Activated CD8-positive, alpha-beta memory T cell treated with anti-CD3 and anti-CD28 coated beads for 48 hours (primary cell): ENCODE data around the gene ZNRF1.
A peak's percentile ranks its signal among the peaks of the same experiment; 100 is the strongest.
"Not testable (repeated sequence)": the region's sequence is repeated elsewhere in the genome, so short reads cannot be mapped to it uniquely, and the experiment has no call there.

Experiments
- DNase-seq, 3 experiments: peaks; one replicate each; pipeline ENCODE4 v3.0.0-alpha.2; 2020; ENCODE audit warnings: low read depth in 2 of 3, low spot score in 2 of 3

The ZNRF1 gene

DNA sequence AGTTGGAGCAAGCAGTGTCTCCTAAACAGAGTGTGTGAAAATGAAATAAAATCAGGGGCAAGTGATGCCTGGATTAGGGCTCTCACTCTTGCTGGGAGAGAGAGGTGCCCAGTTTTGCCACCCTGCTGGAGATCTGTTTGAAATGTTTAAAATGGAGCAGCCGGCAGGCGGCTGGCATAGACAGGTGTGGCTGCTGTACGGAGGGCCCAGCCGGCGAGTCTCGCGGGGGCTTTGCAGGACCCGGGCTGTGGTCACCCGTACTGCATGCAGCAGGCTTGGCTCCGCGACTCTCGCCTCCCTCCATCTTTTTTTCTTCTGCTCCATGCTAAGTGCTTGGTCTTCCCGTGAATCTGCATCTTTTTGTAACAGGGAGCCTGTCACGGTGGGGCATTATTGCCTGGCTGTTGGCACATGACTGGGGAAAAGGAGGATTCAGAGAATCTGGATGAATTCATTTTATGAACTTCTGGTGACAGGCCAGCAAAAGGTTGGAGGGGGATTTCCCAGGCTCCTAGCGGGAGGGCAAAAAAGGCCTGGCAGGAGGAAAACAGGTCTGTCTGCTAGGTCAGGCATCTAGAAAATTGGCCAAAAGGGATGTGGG, 1.8 kb downstream of the ZNRF1 start:
- no peak for DNase-seq

DNA sequence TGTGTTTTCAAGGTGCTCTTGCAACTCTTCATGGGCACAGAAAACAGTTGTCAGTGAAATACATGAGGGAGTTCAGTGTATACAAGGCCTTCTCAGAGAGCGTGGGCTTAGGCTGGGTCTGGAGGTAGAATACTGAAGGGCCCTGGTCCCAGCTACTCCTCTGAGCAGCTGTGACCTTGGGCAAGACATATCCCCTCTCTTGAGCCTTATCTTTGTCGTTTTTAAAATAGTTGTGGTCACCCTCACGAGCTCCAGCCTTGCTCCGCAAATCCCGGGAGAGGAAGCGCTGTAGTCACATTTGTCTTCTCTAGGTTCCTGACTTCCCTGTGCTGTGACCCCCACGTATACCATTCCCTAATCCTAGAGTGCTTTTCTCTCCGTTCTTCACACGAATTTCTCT, 3.6 kb downstream of the ZNRF1 start:
- DNase-seq = no peak

- no peak for DNase-seq
Measured at GRCh38 chr16:75003931-75004330, 5.1 kb downstream of the ZNRF1 start.

- DNase-seq = no peak
Measured at GRCh38 chr16:75004460-75004859, 5.6 kb downstream of the ZNRF1 start.

- DNase-seq = no peak
Measured at GRCh38 chr16:75005697-75006096, 6.9 kb downstream of the ZNRF1 start.

DNA sequence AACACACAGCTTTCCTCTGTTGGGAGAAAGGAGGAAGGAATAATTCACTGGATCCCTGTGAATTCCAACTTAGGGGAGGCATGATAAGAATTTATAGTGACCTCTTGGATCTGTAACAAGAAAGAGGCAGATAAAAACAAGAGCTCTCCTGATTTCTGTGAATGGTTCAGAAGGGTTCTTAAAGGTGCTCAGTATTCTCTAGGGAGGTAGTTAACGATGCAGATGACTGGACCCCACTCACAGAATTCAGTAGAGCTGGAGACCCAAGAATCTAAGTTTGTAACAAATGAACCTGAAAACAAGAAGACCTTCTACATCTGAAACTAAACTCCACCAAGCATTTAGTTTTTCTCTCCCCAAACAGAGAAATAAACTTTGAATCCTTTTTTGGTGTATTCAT, 8.6 kb downstream of the ZNRF1 start:
- DNase-seq = no peak

- DNase-seq = no peak
Measured at GRCh38 chr16:75010427-75010826, 11.6 kb downstream of the ZNRF1 start.

DNA sequence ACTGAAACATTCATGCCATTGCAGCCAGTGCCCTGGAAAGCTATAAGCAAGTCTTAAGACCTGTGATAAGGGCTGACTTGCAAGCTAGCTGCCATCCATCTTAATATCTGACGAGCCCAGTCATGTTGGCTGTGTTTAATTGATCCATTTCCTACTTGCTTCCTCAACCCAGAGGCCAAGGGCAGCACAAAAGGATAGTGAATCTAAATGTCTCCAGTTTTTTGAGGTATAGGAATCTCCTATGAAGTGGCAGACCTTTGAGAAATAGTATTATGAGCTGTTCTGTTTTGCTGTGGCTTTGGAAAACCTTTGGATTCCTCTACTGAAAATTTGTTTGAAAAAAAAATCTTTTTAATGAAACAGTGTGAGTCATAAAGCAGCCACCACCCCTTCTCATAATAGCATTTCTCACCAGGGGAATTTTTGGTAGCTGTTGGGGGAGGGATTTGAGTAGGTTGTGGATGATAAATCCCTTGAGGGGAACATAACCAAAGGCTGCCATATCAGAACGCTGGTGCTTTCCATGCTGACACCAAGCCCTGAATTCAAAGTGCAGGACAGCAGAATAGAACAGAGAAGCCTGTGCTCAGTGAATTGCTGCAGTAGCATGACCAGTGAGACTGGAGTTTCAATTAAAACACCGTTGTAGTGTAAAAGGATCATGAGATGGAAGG, 12.9 kb downstream of the ZNRF1 start:
- DNase-seq = peak in 1 of 3 experiments; percentile 33

GRCh38 chr16:75012380-75013081, 13.7 kb downstream of the ZNRF1 start:
- DNase-seq = no peak

DNA sequence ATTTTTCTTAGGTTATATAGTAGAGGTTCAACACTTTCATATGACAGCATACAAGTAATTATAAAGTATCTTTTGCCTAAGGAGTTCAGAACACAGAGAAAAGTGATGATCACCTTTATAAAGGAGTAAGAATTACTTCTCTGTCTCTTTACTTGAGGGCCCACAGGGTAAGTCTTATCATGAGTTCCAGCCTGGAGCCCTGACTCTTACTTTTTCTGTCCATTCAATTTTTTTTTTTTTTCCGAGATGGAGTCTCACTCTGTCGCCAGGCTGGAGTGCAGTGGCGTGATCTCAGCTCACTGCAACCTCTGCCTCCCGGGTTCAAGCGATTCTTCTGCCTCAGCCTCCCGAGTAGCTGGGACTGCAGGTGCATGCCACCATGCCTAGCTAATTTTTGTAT, 14.3 kb downstream of the ZNRF1 start:
- DNase-seq = not testable (repeated sequence)

GRCh38 chr16:75014318-75014717, 15.5 kb downstream of the ZNRF1 start:
- no peak for DNase-seq

DNA sequence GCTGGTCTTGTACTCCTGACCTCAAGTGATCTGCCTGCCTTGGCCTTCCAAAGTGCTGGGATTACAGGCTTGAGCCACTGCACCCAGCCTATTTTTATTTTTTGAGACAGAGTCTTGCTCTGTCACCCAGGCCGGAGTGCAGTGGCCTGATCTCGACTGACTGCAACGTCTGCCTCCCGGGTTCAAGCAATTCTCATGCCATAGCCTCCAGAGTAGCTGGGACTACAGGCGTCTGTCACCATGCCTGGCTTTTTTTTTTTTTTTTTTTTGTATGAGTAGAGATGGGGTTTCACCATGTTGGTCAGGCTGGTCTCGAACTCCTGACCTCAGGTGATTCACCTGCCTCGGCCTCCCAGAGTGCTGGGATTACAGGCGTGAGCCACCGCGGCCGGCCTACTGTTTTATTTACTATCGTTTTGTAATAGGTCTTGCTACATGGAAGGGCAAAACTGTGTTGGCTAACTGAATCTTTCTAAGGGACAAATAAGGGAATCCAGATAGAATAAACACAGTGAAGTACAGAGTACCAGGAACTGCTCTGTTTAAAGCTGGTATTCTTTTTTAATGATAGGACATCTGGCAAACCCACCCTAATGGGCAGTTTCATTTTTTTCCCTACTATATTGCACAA, 17.7 kb downstream of the ZNRF1 start:
- not testable (repeated sequence) for DNase-seq

- DNase-seq = no peak
Measured at GRCh38 chr16:75017670-75018525, 19.1 kb downstream of the ZNRF1 start.

DNA sequence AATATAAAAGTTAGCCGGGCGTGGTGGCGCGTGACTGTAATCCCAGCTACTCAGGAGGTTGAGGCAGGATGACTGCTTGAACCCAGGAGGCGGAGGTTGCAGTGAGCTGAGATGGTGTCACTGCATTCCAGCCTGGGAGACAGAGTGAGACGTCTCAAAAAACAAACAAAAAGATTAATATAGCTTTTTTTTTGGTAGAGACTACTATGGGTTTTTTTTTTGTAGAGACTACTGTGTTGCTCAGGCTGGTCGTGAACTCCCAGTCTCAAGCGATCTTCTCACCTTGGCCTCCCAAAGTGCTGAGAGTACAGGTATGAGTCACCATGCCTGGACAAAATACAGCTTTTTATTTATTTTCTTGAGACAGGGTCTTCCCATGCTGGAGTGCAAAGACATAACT, 20.2 kb downstream of the ZNRF1 start:
- no peak for DNase-seq

DNA sequence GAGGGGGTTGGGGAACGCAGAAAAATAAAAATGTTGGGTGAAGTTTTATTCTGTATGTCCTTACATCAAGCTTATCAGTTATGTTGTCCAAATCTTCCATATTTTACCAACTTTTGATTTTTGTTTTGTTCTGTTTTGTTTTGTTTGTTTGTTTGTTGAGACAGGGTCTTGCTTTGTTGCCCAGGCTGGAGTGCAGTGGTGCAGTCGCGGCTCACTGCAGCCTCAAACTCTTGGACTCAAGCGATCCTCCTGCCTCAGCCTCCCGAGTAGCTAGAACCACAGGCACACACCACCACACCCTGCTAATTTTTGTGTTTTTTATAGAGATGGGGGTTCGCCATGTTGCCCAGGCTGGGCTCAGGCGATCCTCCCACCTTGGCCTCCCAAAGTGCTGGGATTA, 20.8 kb downstream of the ZNRF1 start:
- no peak for DNase-seq

DNA sequence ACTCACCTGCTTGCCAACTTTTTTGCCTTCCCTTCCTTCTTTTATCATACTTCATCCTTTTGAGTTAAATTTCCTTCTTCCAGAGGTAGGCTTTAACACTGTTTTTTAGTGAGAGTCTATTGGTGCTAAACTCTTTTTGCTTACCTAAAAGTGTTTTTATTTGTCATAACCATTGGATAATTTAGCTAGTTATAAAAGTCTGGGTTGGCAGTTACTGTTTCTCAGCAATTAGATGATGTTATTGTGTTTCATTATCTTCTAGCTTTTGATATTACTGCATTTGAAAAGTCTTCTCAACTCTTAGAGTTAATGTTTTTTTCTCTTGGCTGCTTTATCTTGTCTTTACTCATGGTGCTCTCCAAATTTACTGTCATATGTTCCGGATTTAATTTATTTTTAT, 22.6 kb downstream of the ZNRF1 start:
- DNase-seq = no peak

- no peak for DNase-seq
Measured at GRCh38 chr16:75022567-75022966, 23.7 kb downstream of the ZNRF1 start.

DNA sequence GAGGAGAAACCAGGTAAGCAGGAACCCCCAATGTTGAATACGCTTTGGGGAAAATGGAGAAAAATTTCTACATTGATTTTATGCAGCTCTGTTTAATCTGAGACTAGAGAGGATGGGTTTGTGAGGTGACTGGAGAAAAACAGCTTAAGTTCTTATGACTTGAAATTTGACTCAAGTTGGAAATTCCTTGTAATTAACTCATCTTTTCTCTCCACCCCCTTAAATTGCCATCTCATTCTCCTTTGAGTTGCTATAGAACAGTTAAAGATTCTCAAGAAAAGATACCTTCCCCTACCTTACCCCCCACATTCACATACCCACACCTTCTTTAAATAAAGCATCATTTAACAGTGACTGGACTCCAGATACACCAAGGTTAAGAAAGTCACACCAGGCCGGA, 24.2 kb downstream of the ZNRF1 start:
- DNase-seq = no peak

- DNase-seq = no peak
Measured at GRCh38 chr16:75024182-75024581, 25.4 kb downstream of the ZNRF1 start.

DNA sequence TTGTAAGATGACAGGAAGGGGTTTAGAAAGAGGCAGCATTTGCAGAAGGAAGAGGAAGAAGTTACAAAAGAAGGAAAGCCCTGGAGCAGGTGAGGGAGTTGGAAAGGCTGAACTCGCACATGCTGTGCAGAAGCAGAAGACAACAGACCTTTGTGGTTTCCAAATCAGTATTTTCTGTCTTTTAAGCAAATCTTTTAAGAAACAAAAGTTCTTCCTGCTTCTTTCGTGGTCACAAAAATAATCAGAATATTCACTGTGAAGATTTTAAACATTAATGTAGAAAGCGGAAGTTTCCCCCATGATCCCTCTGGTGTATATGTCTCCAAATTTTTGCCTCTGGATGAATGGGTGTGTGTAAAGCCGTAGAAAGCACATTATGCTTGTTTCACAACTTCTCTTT, 25.8 kb downstream of the ZNRF1 start:
- DNase-seq = no peak

- no peak for DNase-seq
Measured at GRCh38 chr16:75025761-75026160, 26.9 kb downstream of the ZNRF1 start.
